Measurements from ENCODE around the gene SNCG.

The SNCG gene

DNA sequence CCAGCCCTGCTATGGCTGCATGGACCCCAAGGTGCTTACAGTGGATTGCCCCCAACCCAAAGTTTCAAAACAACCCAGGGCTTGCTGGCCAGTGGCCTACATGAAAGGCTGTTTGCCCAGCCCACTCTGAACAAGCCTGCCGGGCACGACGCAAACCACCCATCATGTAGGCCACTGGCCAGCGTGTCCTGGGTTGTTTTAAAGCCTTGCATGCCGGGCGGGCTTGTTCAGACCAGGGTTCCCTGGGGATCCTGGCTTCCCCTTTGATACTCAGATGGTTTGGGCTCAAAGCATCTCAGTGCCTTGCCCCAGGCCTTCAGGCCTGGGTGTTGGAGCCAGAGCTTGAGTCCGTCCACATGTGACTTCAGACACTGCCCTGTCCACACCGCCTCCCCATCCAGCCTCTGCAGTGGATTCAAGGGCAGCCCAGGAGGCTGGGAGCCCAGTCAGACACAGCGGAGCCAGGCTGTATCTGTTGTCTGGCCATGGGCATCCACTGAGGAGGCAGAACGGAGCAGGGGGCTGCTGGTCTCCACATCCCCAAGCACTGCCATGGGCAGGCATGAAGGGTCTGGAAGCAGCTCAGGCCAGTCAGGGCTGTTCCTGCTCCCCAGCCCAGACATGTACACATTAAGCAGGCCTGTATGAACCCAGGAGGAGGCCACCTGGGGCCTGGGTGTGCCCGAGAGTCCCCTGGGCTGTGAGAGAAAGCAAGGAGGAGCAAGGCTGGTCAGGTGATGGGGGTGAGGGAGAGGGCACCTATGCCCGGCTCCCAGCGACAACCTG, 5.9 kb downstream of the SNCG start:
- peaks cover 0 to 6% (median 0%) of the 10 kb centered on the region in 3 donors for H3K36me3 ChIP-seq
- intact Hi-C loops (cut with DNase I; ENCODE audit: low total_unique reads): loop anchor here (10.0 kb wide), 1 partner anchor 131 kb away; the partner anchor contains the start of genes GLUD1 and SHLD2
- H3K4me1 ChIP-seq: peaks cover 0 to 67% (median 65%) of the 10 kb centered on the region in 4 donors

GRCh38 chr10:86964847-86965190, 6.4 kb downstream of the SNCG start:
- Histone ChIP-seq H3K27ac (peak overlapping the region; percentile 70 to 100), H3K27me3 (no peaks in the 10 kb centered on the region), H3K4me1 (peaks cover 0 to 66% (median 59%) of the 10 kb centered on the region in 4 donors), H3K4me3 (no peak overlapping the region), H3K9me3 (no peaks in the 10 kb centered on the region), H3K36me3 (peaks cover 0 to 6% (median 0%) of the 10 kb centered on the region in 3 donors)
- DNase-seq: peak in 1 of 2 donors; percentile 49
- intact Hi-C loops (cut with DNase I; ENCODE audit: low total_unique reads): loop anchor here (10.0 kb wide), 1 partner anchor 130 kb away; the partner anchor contains the start of genes GLUD1 and SHLD2
- TF ChIP-seq, protein P1, sequence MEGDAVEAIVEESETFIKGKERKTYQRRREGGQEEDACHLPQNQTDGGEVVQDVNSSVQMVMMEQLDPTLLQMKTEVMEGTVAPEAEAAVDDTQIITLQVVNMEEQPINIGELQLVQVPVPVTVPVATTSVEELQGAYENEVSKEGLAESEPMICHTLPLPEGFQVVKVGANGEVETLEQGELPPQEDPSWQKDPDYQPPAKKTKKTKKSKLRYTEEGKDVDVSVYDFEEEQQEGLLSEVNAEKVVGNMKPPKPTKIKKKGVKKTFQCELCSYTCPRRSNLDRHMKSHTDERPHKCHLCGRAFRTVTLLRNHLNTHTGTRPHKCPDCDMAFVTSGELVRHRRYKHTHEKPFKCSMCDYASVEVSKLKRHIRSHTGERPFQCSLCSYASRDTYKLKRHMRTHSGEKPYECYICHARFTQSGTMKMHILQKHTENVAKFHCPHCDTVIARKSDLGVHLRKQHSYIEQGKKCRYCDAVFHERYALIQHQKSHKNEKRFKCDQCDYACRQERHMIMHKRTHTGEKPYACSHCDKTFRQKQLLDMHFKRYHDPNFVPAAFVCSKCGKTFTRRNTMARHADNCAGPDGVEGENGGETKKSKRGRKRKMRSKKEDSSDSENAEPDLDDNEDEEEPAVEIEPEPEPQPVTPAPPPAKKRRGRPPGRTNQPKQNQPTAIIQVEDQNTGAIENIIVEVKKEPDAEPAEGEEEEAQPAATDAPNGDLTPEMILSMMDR (IDR thresholded peaks at IDR 0.05): no peak

More for the DNA sequence above, 5.9 kb downstream of the SNCG start:
- DNase-seq: peak in 1 of 2 donors; percentile 77
- H3K27me3 ChIP-seq: no peaks in the 10 kb centered on the region
- no peak overlapping the region for H3K4me3 ChIP-seq
- no peaks in the 10 kb centered on the region for H3K9me3 ChIP-seq
- H3K27ac ChIP-seq: peak overlapping the region; percentile 70 to 100
- TF ChIP-seq, protein P1 (IDR thresholded peaks at IDR 0.05): no peak

DNA sequence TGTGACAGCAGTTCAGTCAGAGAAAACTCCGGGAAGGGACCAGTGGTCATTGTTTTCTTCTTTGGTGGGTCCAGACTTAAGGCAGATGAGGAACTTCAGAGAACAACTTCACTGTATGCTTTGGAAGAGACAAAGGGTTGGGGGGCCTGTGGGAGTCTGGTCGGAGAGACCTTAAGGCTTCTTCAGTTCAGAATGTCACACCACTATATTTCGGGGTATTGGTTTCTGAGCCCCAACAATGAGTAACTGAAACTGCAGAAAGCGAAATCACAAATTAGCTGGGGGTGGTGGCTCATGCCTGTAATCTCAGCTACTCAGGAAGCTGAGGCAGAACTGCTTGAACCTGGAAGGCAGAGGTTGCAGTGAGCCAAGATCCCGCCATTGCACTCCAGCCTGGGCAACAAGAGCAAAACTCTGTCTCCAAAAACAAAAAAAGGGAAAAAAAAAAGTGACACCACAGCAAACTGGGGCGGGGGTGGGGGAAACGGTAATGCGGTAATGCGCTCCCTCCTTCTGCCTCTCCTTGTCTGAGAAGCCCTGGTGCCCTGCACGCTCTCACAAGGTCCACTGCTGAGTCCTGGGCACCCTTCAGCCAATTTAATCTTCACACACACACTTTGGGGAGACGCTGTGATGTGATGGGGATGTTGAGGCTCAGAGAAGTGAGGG, 7.7 kb downstream of the SNCG start:
- DNase-seq: no peak
- H3K27ac ChIP-seq: peak overlapping the region; percentile 99 to 100

DNA sequence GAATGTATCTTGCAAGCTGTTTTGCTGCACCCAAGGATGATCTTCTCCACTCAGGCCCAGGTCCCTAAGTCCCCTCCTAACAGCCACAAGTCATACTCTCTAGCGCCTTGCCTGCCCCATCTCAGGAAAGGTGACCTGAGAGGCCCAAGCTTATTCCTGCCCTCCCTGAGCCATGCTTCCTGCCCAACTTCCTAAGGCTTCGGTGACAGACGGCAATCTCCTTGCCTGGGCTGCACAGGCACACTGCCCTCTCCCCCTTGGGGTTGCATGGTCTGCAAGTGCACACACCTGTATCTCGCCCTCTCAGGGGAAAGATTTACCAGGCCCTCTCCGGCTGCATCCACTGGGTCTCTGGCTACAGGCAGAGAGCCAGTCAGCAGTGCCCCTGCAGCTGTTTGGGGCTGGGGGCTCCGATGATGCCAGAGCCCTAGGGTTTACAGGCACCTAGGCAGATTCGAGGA, 9.1 kb downstream of the SNCG start:
- H3K4me3 ChIP-seq: peak overlapping the region; percentile 79 to 92
- TF ChIP-seq, protein P1 (IDR thresholded peaks at IDR 0.05): no peak
- intact Hi-C loops (cut with DNase I; ENCODE audit: low total_unique reads): loop anchor here (10.0 kb wide), 1 partner anchor 127 kb away; the partner anchor contains the start of genes GLUD1 and SHLD2
- H3K36me3 ChIP-seq: no peaks in the 10 kb centered on the region
- peaks cover 0 to 66% (median 58%) of the 10 kb centered on the region in 4 donors for H3K4me1 ChIP-seq
- H3K27me3 ChIP-seq: no peaks in the 10 kb centered on the region
- peak in 1 of 2 donors; percentile 72 for DNase-seq
- no peaks in the 10 kb centered on the region for H3K9me3 ChIP-seq
- H3K27ac ChIP-seq: peak overlapping the region; percentile 99 to 100

More for the DNA sequence above, 7.7 kb downstream of the SNCG start:
- Histone ChIP-seq H3K36me3 (peaks cover 0 to 6% (median 0%) of the 10 kb centered on the region in 3 donors), H3K9me3 (no peaks in the 10 kb centered on the region), H3K4me3 (peak overlapping the region; percentile 14), H3K27me3 (no peaks in the 10 kb centered on the region), H3K4me1 (peaks cover 0 to 57% (median 47%) of the 10 kb centered on the region in 4 donors)
- intact Hi-C loops (cut with DNase I; ENCODE audit: low total_unique reads): loop anchor here (10.0 kb wide), 1 partner anchor 129 kb away; the partner anchor contains the start of genes GLUD1 and SHLD2
- TF ChIP-seq, protein P1 (IDR thresholded peaks at IDR 0.05): no peak

DNA sequence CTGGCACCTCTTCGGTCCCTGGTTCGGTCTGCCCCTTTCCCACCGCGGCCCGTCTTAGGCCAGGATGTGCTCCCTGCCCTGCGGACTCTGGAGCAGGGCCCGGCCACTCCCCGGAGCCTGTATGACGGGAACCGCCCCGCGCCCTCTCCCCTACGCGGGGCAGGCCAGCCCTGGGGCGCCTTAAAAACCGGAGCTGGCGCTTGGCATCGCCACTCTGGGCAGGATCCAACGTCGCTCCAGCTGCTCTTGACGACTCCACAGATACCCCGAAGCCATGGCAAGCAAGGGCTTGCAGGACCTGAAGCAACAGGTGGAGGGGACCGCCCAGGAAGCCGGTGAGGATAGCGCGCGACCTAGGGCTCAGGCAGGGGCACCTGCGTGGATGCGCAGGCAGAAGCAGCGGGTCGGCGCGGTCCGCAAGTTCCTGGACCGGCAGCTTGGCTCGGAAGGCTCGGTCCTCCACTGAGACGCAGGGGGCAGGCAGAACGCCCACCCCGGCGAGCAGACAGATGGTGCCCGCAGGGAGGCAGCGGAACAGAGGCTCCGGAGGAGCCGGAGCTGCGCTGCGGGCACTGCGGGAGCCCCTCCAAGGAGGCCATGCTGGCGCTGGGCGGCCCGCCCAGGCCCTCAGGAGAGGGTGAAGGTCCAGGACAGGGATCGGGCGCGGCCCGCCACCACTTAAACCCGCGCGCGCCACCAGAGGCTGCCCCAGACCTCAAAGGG, 10.0 kb downstream of the SNCG start, which contains the start of gene ADIRF:
ADIRF (plus strand) TSS at position 212 of the 723 bp plus-strand sequence; CDS start at position 275, 63 bp downstream.
- intact Hi-C loops (cut with DNase I; ENCODE audit: low total_unique reads): loop anchor here (10.0 kb wide), 1 partner anchor 126 kb away; the partner anchor contains the start of genes GLUD1 and SHLD2
- TF ChIP-seq, protein P1 (IDR thresholded peaks at IDR 0.05): no peak
- peak within 1 kb of the TSS; percentile 79 to 92 for H3K4me3 ChIP-seq
- H3K27ac ChIP-seq: peak within 1 kb of the TSS; percentile 99 to 100
- no peaks in the 10 kb centered on the region for H3K27me3 ChIP-seq
- no peaks in the 10 kb centered on the region for H3K9me3 ChIP-seq
- H3K36me3 ChIP-seq: peaks cover 0 to 4% (median 0%) of the 10 kb centered on the region in 3 donors
- peak; percentile 82 to 94 for DNase-seq
- H3K4me1 ChIP-seq: peaks cover 0 to 72% (median 61%) of the 10 kb centered on the region in 4 donors
